ENCODE results near the gene LITAF. TPM values are rescaled to one million over a fixed set of nuclear protein-coding genes. Genes with fewer than 3 reads are reported as not detected.

Gene LITAF
- polyA plus RNA-seq, 1 donor (not counting 4 experiments of a cell fraction or from before 2014, with no cell fraction given) = 85.4 TPM

GRCh38 chr16:11585460-11586377, 1.0 kb downstream of the LITAF start:
- peaks cover 0 to 2% of the 10 kb centered on the region in 2 experiments for H3K36me3 ChIP-seq (ENCODE audit: control insufficient read depth in 2 of 2, extremely low read depth in 1 of 2, insufficient read depth in 2 of 2, low read length in 2 of 2)

DNA sequence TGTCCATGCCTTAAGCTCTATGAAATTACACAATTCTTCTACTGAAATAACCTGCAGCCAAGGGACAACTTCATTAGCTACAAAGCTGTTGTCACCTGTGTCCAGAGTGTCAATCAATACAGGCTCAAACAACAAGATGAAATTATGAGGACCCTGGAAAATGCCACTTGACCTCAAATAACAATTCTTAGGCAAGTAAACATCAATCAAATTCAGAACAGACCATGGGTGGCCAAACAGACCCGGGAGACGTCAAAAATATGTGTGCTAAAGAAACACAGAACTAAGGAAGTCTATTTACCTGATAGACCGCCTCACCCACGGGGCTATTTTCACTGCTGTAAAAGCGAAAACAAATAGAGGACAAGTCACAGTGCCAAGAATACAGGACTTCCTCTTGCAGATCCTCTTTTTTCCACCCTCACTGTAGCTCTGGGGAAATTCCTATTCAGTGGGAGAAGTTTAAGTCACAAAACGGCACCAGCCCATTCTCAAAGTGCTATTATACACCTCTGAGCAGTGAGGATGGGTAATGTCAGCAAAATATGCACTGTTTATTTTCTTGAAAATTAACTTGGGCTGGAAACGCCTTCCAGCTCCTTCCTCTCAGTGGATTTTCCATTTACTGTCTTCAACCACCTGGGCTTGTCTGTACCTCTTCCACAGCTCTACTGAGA, 2.7 kb downstream of the LITAF start:
- Histone ChIP-seq H3K27ac (ENCODE audit: control insufficient read depth, insufficient read depth, low read length) (no peak overlapping the region), H2AFZ (ENCODE audit: control insufficient read depth, low read length) (no peak overlapping the region), H3K4me3 (ENCODE audit: control insufficient read depth in 2 of 3, extremely low read depth in 1 of 3, insufficient read depth in 2 of 3, low read depth in 1 of 3, low read length in 3 of 3) (peak overlapping the region in 2 of 3 experiments; percentile 4 to 34), H3K4me1 (ENCODE audit: control insufficient read depth, extremely low read depth, insufficient read depth, low read length) (peaks cover 28% of the 10 kb centered on the region), H3K4me2 (ENCODE audit: control insufficient read depth, extremely low read depth, insufficient read depth, low read depth, low read length) (peak overlapping the region; percentile 89), H3K36me3 (ENCODE audit: control insufficient read depth in 2 of 2, extremely low read depth in 1 of 2, insufficient read depth in 2 of 2, low read length in 2 of 2) (peaks cover 0 to 4% of the 10 kb centered on the region in 2 experiments), H3K9me1 (ENCODE audit: control insufficient read depth, extremely low read depth, insufficient read depth, low read length) (peaks cover 2% of the 10 kb centered on the region), H4K20me1 (ENCODE audit: control insufficient read depth, extremely low read depth, insufficient read depth, low read length) (peaks cover 5% of the 10 kb centered on the region), H3K27me3 (ENCODE audit: control insufficient read depth, extremely low read depth, insufficient read depth, low read length) (no peaks in the 10 kb centered on the region), H3K9me3 (ENCODE audit: control insufficient read depth, low read depth, low read length) (no peaks in the 10 kb centered on the region), H3K79me2 (ENCODE audit: control insufficient read depth, insufficient read depth, low read length) (peaks cover 76% of the 10 kb centered on the region), H3K9ac (ENCODE audit: control insufficient read depth, extremely low read depth, insufficient read depth, low read length) (peak overlapping the region; percentile 14)
- FAIRE-seq = no peak
- TF ChIP-seq, protein P1, sequence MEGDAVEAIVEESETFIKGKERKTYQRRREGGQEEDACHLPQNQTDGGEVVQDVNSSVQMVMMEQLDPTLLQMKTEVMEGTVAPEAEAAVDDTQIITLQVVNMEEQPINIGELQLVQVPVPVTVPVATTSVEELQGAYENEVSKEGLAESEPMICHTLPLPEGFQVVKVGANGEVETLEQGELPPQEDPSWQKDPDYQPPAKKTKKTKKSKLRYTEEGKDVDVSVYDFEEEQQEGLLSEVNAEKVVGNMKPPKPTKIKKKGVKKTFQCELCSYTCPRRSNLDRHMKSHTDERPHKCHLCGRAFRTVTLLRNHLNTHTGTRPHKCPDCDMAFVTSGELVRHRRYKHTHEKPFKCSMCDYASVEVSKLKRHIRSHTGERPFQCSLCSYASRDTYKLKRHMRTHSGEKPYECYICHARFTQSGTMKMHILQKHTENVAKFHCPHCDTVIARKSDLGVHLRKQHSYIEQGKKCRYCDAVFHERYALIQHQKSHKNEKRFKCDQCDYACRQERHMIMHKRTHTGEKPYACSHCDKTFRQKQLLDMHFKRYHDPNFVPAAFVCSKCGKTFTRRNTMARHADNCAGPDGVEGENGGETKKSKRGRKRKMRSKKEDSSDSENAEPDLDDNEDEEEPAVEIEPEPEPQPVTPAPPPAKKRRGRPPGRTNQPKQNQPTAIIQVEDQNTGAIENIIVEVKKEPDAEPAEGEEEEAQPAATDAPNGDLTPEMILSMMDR (optimal IDR thresholded peaks at IDR 0.05 in 1 of 3, IDR thresholded peaks at IDR 0.05 in 1 of 3, conservative IDR thresholded peaks at IDR 0.05 in 1 of 3; ENCODE audit: extremely low read depth in 1 of 3, insufficient read depth in 2 of 3, low read length in 3 of 3) = no peak
- TF ChIP-seq EZH2 (IDR thresholded peaks at IDR 0.05; ENCODE audit: low read length) = no peak
- no peak for DNase-seq (ENCODE audit: low read depth, low spot score)
- dilution Hi-C loops (cut with MboI; ENCODE audit: extremely low pct_ligation_motif_present, low sequenced_read_pairs) = no loop called here

More at GRCh38 chr16:11585460-11586377, 1.0 kb downstream of the LITAF start:
- Histone ChIP-seq H3K27me3 (ENCODE audit: control insufficient read depth, extremely low read depth, insufficient read depth, low read length) (no peaks in the 10 kb centered on the region), H3K9me3 (ENCODE audit: control insufficient read depth, low read depth, low read length) (no peaks in the 10 kb centered on the region), H3K9ac (ENCODE audit: control insufficient read depth, extremely low read depth, insufficient read depth, low read length) (peak overlapping the region; percentile 86), H2AFZ (ENCODE audit: control insufficient read depth, low read length) (no peak overlapping the region), H3K79me2 (ENCODE audit: control insufficient read depth, insufficient read depth, low read length) (peaks cover 64% of the 10 kb centered on the region), H3K27ac (ENCODE audit: control insufficient read depth, insufficient read depth, low read length) (peak overlapping the region; percentile 60), H3K4me1 (ENCODE audit: control insufficient read depth, extremely low read depth, insufficient read depth, low read length) (peaks cover 28% of the 10 kb centered on the region), H3K9me1 (ENCODE audit: control insufficient read depth, extremely low read depth, insufficient read depth, low read length) (peaks cover 2% of the 10 kb centered on the region), H4K20me1 (ENCODE audit: control insufficient read depth, extremely low read depth, insufficient read depth, low read length) (peaks cover 5% of the 10 kb centered on the region), H3K4me3 (ENCODE audit: control insufficient read depth in 2 of 3, extremely low read depth in 1 of 3, insufficient read depth in 2 of 3, low read depth in 1 of 3, low read length in 3 of 3) (peak overlapping the region; percentile 78 to 90 (median 79)), H3K4me2 (ENCODE audit: control insufficient read depth, extremely low read depth, insufficient read depth, low read depth, low read length) (peak overlapping the region; percentile 89)
- dilution Hi-C loops (cut with MboI; ENCODE audit: extremely low pct_ligation_motif_present, low sequenced_read_pairs) = no loop called here
- TF ChIP-seq EZH2 (IDR thresholded peaks at IDR 0.05; ENCODE audit: low read length) = no peak
- TF ChIP-seq, protein P1 (optimal IDR thresholded peaks at IDR 0.05 in 1 of 3, IDR thresholded peaks at IDR 0.05 in 1 of 3, conservative IDR thresholded peaks at IDR 0.05 in 1 of 3; ENCODE audit: extremely low read depth in 1 of 3, insufficient read depth in 2 of 3, low read length in 3 of 3) = no peak
- no peak for DNase-seq (ENCODE audit: low read depth, low spot score)
- FAIRE-seq = no peak

Measured in keratinocyte (primary cell).